OCI-LY1 (cell line): ENCODE measurements around the gene PI4KA.

Source experiments
- EZH2 ChIP-seq: fragments of 200-600 bp; sonication (generic), shearing (Covaris generic); IDR thresholded peaks from 2 replicates; pipeline ENCODE4 v1.8.0; 2017; ENCODE audit warnings: borderline replicate concordance, mixed run types, mild to moderate bottlenecking, antibody characterized with exemption, low read length, moderate library complexity, mixed read lengths
- TF ChIP-seq, protein P1 (sequence below): fragments of 200-600 bp; sonication (generic), shearing (Covaris generic); IDR thresholded peaks from 2 replicates; pipeline ENCODE4 v1.5.1; 2017; ENCODE audit warnings: mild to moderate bottlenecking, antibody characterized with exemption, low read length, moderate library complexity, mixed read lengths

- TF ChIP-seq, protein P1, sequence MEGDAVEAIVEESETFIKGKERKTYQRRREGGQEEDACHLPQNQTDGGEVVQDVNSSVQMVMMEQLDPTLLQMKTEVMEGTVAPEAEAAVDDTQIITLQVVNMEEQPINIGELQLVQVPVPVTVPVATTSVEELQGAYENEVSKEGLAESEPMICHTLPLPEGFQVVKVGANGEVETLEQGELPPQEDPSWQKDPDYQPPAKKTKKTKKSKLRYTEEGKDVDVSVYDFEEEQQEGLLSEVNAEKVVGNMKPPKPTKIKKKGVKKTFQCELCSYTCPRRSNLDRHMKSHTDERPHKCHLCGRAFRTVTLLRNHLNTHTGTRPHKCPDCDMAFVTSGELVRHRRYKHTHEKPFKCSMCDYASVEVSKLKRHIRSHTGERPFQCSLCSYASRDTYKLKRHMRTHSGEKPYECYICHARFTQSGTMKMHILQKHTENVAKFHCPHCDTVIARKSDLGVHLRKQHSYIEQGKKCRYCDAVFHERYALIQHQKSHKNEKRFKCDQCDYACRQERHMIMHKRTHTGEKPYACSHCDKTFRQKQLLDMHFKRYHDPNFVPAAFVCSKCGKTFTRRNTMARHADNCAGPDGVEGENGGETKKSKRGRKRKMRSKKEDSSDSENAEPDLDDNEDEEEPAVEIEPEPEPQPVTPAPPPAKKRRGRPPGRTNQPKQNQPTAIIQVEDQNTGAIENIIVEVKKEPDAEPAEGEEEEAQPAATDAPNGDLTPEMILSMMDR: no peak
- TF ChIP-seq EZH2: no peak
These were observed 40.1 kb downstream of the PI4KA start for GRCh38 chr22:20818471-20818870.
